Spleen (tissue), 7 donors: ENCODE measurements around the gene FAM124B.

Experiments
- POLR2A ChIP-seq, 3 donors: fragments of 450-650 bp; IDR thresholded peaks; one replicate each; pipeline ENCODE4 v1.5.1; 2017; ENCODE audit warnings: antibody characterized with exemption in 3 of 3, mild to moderate bottlenecking in 1 of 3
- POLR2AphosphoS5 ChIP-seq, 3 donors: sonication (generic); formaldehyde crosslinking; IDR thresholded peaks; one replicate each; pipeline ENCODE4 v1.5.1; 2017; ENCODE audit warnings: antibody characterized with exemption in 3 of 3
- TF ChIP-seq, protein P1 (sequence below), 11 experiments: fragments of 200-600 bp in 7 of 11; fragments of 450-650 bp in 4 of 11; sonication (generic) in 4 of 11; IDR thresholded peaks in 8 of 11; conservative IDR thresholded peaks in 3 of 11; 1 replicate in 7 of 11; 2 replicates in 4 of 11; pipeline versions ENCODE4 v1.4.0 to v1.8.0; 2016 to 2021; ENCODE audit warnings: antibody characterized with exemption in 11 of 11, inconsistent platforms in 4 of 11, mild to moderate bottlenecking in 1 of 11
- donor health status: DM: no; HTN: no; CAD: no; lungs with moderate emphysema.
- donor health status: DM: no; HTN: no; CAD: no.
- donor health status: DM: no; HTN: no; CAD: no.

DNA sequence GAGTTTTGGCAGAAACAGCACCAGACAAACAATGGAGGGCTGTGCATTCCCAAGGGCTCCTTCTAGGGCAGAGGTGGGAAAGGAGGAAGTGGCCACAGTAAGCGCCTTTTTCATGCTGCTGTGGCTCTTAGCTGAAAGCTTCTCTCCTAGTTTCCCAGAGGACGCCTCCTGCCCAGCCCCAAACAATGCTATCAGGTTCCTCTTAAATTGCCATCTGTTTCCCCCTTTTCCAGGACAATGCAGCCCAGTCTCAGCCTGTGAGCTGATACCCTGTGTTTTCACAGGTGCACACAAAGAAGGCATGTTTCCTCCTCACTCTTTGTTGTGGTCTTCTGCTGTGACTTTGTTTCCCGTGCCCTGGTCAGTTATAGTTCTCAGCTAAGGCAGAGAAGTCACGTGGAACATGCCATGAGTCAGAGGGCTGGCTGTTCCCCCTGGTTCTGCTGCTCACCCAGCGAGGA lies 5.4 kb upstream of the FAM124B start:
- TF ChIP-seq, protein P1, sequence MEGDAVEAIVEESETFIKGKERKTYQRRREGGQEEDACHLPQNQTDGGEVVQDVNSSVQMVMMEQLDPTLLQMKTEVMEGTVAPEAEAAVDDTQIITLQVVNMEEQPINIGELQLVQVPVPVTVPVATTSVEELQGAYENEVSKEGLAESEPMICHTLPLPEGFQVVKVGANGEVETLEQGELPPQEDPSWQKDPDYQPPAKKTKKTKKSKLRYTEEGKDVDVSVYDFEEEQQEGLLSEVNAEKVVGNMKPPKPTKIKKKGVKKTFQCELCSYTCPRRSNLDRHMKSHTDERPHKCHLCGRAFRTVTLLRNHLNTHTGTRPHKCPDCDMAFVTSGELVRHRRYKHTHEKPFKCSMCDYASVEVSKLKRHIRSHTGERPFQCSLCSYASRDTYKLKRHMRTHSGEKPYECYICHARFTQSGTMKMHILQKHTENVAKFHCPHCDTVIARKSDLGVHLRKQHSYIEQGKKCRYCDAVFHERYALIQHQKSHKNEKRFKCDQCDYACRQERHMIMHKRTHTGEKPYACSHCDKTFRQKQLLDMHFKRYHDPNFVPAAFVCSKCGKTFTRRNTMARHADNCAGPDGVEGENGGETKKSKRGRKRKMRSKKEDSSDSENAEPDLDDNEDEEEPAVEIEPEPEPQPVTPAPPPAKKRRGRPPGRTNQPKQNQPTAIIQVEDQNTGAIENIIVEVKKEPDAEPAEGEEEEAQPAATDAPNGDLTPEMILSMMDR (IDR thresholded peaks at IDR 0.05 in 8 of 11, conservative IDR thresholded peaks at IDR 0.05 in 3 of 11) = no peak
- TF ChIP-seq POLR2A (IDR thresholded peaks at IDR 0.05) (no peak), POLR2AphosphoS5 (IDR thresholded peaks at IDR 0.05) (no peak)
